ENCODE results near the gene DUT.

DUT gene

DNA sequence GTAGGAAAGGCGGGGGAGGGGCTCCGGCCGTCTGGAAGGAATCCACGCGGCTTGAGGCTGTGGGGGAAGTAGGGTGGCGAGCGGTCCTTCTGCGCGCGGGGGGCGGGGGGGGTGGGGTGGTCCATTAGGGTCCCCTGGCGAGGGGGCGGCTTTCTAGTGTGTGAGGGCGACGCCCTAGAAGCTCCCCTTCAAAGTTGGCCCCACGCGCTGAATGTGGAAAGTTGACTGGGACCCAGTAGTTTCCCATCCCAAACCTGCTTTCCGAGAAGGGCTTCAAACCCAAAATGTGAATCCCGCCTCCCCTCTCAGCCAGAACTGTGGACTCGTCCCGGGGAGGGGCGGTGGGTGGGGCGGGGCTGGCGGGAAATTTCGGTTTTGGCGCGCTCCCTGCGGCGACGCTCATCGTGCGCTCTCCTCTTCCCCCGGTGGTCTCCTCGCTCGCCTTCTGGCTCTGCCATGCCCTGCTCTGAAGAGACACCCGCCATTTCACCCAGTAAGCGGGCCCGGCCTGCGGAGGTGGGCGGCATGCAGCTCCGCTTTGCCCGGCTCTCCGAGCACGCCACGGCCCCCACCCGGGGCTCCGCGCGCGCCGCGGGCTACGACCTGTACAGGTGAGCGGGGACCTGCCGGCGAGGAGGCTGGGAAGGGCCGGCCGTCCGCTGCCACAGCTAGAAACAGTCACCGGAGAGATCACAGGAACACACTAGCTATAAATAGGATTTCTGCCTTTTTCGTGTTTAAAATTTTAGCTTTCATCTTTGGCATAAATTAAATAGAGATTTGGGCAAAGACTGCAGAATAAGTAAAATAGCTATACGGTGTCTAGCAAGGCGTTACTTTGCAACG, 790 bp downstream of the DUT start:
- peak; percentile 29 for DNase-seq

DNA sequence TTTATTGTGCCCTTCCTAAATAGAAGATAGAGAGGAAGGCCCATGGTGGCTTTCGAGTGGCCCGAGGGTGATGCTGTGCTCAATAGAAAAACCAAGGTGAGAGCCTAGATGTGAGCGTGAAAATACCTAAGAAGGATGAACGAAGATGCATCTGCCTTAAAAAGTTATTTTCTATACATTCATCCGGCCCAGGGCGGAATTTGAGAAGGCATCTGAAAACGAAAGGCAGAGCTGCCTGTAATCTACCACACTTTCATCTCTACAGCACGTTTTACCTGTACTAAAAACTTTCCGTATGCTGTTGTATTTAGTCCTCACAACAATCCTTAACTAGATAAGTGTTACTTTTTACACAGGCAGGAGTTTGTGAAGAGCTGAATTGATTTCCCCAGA, 1.4 kb downstream of the DUT start:
- peak; percentile 26 for DNase-seq

DNA sequence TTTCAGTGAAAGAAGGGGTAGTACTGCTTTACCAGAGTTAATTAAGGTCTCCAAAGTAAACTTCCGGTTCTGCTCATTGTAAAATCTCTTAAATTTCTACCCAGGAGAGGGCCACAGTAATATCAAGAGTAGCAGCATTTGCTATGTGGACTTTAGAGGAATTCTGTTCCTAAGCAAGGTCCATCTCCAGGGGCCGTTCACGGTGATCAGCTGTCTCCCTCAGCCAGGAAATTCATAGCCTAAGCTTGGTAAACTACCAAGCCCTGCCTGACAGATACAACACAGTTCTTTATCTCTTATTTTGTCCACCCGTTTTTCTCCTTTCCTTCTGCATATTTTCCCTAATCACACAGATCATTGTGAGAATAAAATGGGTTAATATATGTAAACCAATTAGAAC, 2.3 kb downstream of the DUT start:
- DNase-seq: no peak

DNA sequence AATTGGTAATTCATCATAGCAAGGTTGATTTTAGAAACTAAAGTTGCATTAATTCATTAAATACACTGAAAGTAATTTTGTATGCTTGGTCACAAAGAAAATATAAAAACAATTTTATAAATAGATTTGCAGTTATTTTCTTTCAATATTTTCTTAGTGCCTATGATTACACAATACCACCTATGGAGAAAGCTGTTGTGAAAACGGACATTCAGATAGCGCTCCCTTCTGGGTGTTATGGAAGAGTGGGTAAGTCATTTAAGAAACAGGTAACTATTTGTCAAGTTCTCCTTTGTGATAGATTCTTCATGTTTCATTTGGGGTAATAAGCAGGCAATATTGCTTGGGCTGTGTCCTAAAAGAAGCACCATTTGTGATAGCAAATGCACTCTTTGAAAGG, 3.0 kb downstream of the DUT start:
- DNase-seq: no peak

DNA sequence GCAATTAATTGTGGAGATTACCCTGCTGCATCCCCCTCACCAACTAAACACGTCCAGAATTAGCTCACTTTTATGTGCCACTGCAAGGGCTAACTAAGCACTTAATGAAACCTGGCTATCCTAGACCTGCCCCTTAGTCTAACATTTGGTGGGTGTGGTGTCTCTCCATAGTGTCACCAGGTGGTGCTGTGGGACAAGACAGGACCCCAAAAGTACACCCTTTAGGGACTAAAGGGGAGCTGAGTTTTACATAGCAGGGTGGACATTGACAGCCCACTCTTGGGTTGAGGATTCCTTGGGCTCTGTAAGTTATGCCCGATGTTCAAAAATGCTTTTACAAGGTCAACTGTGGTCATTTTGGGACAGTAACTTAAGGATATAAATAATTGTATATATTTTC, 5.7 kb downstream of the DUT start:
- no peak for DNase-seq

DNA sequence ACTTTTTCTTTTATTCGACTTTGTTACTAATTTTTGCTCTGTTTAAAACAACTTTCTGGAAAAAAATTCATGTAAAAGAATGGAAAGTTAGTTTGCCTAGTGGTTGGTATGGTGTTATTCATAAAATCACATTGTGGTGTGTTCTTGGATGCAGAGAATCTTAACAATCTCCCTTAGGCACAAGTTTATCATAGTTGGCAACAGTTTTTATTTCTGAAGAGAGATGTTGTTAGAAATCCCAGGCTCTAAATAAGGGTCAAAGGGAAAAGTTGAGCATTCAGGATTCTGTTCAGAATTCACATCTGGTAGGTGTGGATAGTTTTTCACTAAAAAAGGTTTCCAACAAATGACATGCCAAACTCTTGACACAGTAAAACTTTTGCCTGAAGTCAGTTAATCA, 6.4 kb downstream of the DUT start:
- DNase-seq: no peak

DNA sequence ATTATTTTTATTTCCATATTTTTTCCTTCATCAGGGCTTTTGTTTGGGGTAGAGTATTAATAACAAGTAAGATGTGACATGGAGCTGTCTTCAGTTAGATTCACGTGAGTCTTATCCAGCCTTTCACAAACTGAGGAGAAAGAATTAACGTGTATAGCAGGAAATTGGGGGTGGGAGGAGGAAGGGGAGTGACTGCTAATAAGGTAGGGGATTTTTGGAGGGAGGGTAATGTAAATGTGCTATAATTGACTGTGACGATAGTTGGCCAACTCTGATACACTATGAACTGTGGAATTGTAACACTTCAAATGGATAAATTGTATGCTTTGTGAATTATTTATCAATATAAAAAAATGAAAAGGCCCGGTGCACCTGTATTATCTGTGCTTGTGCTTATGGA, 8.9 kb downstream of the DUT start:
- DNase-seq: no peak

DNA sequence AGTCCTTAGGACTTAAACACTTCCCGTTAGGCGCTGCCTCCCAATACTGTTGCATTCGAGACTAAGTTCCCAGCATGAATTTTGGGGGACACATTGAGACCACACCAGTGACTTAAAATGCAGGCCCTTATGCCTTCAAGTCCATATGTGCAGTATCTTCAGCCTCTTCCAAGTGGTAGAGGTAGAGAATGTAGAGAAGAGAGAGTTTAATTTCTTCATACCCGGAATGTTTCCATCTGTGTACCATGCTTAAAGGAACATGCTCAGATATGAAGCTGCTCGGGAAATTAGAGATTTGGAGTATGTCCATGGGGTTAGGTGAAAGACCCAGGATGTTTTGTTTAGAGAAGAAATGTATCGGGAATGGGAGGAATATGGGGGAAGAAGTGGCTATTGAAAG, 12.6 kb downstream of the DUT start:
- DNase-seq: no peak

DNA sequence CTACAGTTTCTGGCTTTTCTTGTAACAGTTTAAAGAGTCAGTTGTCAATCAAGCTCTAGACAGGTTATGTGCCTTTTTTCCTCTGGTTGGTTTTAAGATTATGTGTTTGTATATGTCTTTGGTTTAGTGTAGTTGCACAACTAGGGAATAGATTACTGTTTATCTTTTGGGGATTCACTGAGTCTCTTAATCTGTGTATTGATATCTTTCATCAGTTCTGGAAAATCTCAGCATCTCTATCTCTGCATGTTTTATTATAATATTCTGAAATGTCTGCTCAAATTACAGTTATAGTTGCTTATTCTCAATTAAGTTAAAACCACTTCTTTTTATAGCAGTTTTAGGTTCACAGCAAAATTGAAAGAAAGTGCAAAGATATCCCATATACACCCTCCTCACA, 14.3 kb downstream of the DUT start:
- no peak for DNase-seq

DNA sequence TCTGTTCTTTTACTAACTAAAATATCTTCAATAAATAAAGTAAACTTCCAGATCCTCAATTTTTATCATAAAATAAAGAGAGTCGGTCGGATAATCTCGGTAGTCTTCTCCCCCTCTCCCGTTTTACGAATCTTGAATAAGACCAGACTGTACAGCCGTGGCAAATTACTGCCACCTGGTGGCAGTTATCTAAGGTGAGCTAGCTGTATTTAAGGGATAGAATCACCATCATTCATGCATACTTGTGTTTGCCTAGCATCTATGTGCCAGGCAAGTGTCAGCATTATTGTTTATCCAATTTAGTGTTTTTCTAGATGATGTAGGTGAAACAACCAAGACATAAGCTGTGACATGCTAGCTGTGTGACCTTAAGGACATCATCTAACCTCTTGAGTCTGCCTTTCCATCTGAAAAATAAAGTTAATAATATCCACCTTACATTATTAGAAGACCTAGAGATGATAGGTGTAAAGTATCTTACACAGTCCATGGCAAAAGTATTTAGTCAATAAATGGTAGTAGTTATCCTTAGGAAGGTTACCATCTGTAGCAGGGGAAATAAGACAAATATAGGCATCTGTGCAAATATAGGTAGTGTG, 21.3 kb downstream of the DUT start:
- DNase-seq: peak; percentile 38

DNA sequence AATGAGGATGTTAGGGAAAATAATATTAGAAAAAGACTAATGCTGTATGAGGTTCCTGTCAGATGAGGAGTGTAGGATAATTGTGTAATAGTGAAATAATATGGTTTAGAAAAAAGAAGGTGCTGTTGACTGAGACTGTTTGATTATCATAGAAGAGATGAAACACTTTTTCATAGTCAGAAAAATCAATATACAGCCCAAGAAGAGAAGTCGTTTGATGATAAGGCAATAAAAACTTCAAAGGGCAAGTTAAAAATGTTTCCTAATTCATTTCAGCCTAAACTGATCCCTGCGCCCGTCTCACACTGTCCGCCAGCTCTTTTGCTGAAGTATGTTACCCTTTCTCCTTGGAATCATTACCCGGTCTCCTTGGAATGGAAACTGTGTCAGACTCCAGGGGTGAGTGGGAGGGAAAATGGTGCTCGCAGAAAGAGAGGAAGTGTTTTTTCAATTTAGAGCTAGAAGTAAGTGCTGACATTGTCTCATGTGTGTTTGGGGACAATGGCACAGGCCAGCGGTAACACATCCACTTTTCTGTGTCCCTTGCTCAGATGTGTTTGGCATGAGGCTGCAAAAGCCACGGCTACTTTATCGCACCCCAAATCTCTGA, 23.6 kb downstream of the DUT start:
- no peak for DNase-seq

DNA sequence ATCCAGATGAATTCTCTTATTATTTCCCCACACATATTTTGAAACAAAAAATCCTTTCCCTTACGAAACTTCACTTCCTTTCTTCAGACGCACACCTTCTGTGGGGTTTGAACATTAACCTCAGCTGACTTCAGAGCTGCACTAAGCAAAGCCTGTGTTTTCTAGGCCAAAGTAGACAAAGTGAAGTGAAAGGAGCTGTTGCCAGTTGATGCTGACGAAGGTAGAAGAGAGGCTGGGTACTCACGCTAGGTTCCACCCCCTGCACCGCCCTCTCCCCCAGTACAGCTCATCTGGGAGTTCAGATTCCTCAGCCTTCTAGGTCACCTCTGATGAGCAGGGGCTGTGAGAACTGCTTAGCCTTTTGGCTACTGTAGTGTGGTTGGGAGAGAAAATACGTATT, 24.1 kb downstream of the DUT start:
- DNase-seq: no peak

DNA sequence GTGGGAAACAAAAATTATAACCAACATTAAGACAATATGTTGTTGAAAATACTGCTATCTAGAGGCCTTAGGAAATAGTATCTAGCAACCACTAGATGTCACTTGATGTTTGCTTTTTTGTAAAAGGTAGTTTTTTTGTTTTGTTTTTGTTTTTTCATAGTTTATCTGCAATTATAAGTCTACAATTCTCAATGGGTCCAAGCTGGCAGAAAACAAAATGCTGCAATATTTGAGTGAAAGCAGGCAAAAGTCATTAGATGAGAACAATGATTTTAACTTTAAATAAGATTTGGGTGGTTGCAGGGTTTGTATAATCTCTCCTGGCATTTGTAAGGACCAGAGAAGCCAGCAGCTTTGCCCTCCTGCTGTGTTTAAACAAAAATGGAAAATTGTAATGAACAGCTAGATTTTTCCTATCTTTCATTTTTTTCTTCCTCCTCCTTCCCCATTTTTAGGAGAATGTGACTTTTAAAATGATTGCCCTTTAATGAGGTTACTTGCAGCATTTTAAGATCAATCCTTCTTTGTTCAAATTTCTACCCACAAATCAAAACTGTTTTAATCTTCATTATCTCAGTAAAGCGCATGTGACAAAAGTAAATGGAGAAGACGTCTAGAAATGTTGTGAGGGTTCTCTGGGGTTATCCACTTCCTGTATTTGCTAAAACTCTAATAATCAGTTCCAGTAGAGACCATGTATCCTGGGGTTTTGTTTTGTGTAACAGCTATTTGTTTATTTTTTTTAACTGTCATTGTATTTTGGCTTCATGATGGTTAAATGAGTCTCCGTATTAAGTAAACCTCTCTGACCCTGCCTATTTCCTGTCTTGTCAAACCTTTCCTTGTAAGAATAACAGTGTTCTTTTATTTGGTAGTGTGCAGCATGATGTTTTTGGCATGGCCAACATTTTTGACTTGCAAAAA, 27.3 kb downstream of the DUT start:
- DNase-seq: peak; percentile 5

DNA sequence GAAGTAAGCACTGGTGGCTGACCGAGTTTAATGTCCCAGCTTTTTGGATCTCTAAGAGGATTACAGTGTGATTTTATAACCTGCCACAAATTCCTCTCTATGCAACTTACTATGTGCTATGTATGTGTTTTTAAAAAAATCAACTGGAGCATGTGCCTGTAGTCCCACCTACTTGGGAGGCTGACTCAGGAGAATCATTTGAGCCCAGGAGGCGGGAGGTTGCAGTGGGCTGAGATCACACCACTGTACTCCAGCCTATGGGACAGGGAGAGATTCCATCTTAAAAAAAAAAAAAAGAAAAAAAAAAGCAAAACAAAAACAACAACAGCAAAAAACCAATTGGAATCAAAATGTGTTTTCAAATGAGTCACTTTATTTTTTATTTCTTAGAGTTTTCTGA, 29.6 kb downstream of the DUT start:
- no peak for DNase-seq

DNA sequence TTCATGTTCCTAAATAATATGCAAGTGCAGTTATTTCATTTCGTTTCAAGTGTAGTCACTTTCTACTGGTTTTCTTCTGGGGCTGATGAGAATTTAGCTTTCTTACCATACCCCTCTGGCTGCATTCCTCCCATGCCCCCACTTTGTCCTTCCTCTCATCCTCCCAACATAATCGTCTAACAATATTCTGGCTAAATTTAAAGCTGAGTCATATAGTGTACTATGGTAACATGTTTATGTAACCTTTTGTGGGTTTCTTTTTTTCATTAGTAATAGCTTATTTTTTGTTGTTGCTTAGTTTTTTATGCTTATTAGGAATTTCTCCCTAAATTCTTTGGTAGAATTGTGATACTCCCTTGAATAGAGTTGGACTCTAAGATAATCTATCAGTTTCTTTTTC, 30.5 kb downstream of the DUT start:
- no peak for DNase-seq

DNA sequence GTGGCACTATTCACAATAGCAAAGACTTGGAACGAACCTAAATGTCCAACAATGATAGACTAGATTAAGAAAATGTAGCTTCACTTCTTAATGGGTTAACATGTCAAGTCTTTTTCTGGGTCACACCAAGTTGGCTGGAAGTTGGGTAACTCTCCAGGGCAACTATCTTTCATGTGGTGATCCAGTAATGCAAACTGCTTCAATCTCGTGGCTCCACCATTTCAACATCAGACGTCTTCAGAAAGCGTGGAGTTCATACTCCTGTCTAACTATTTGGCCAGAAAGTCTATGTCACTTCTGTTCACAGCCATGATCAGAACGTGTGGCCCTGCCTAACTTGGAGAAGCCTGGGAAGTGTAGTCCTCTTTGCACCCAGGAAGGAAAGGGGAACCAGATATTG, 32.2 kb downstream of the DUT start:
- no peak for DNase-seq

DNA sequence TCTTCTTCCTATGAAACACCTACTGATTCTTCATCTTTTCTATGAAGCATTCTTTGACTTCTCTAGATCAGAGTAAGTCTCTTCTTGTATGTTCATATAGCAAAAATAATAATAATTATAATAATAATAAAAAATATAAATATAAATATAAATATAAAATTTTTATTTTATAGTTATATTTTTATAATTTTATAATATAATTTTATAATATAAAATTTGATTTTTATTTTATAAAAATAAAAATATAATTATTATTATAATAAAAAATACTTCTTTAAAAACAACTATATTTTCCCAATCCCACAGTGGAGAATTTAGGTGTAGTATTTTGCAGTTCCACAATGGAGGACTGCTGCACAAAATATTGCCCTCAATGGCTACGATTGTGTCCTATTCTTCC, 34.3 kb downstream of the DUT start:
- DNase-seq: no peak

DNA sequence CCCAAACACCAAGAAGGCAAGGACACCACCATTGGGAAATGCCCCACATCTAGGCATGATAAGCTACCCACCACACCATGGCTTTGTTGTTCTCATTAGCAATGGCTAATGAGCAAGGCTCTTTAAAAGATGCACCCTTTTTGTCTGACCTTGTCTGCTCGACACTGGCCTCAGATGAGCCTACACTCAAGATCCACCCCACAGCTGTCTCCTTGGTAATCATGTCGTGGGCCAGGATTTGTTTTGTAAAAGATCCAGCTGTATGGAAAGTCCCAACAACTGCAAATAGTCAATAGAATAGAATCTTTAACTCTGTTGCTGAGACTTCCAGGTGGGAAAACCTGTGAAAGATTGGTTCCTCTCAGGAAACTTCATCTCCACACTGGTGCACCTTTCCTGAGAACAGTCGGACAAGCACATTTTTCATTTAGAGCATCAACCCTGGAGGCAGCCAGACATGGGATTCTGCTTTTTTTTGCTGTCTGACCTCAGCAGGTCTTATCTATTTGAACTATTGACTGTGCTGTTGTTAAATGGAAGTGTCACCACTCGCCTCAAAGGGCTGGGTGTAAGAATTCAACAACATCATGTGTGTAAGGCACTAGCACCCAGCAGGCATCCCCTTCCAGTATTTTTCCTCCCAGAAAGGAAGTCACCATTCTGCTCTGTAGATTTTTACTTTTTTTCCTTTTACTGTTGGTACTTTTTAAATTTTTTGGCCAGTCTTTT, 35.5 kb downstream of the DUT start:
- no peak for DNase-seq

DNA sequence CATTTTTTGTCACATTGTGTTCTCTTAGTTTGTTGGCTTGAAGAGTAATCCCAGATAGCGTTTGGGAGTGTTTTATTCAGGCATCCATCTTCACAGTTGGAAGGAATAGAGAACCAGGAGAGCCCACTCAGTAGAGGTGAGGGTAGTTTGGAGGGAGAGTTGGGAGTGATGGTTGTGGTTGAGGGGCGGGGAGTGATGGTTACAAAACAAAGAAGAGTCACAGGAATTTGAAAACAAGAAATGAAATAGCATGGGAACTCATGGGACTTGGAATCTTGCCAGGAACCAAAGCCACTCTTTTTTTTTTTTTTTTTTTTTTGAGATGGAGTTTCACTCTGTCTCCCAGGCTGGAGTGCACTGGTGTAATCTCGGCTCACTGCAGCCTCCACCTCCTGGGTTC, 36.3 kb downstream of the DUT start:
- DNase-seq: no peak

DNA sequence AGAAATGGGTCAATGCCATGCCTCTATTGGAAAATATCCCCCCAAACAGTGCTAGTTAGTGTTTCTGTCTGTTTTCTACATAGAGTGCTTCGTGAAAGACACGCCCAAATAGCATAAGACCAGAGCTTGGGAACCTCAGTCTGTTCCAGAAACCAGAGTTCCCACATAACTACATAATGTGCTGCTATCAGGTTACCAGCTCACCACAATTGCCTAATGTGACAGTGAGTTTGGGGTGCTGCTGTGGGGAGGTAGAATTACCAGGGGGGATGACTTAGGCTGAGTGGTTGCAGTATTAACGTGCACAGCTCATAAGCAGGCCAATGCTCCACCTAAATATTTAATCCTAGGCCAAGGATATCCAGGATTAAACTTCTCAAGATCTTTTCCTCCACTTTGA, 39.2 kb downstream of the DUT start:
- no peak for DNase-seq

DNA sequence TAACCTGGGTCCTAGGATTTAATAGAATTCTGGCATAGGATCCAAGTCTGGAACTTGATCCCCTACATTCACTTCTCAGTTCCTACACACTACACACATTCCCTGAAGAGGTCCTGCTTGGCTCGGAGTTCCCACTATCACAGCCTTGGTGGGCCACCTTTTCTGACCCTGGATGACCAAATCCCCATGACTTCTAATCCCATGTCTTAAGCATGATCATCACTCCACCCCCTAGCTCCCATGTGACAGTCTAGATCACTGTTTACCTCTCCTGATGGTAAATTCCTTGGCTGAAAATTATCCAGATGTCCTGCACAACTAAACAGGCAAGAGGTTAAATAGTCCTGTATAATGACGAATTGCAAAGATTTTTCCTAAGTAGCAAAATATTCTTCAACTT, 40.3 kb downstream of the DUT start:
- no peak for DNase-seq

DNA sequence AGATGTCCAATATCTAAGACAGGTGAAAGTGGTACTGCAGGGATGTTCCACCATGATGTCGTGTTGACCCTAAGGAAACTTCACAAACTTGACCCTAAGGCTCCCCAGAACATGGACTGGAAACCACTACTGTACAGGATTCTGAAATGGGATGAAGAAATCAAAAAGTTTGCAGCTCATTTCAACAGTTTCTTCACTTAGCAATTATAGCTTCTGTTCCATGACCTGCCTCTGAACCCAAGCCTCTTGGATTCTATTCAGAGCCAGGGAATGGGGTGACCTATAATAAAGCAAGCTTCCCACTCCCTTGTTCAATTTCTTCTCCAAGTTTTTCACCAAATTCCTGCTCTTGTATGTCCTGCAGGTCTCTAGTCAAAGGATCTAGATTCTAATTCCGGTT, 40.7 kb downstream of the DUT start:
- no peak for DNase-seq

Data from NCI-H510A treated with DMSO at 0.1 percent for 48 hours (cell line).